Mucosa of descending colon (tissue), 3 donors: Measurements from ENCODE around the gene EIF3D. TPM values are rescaled to one million over a fixed set of nuclear protein-coding genes. Genes with fewer than 3 reads are reported as not detected.

Experiments used
- ATAC-seq: fragments of 200-7000 bp; cut with Tn5 transposase; one replicate; pipeline ENCODE4 v1.9.1; 2020; ENCODE audit warnings: mild to moderate bottlenecking, moderate library complexity
- DNase-seq, 3 donors: peaks; one replicate each; pipeline ENCODE4 v3.0.0-alpha.2; 2020
- H3K36me3 ChIP-seq: fragments of 200-600 bp; one replicate; pipeline ENCODE4 v1.8.0; 2021; ENCODE audit warnings: low read depth, mild to moderate bottlenecking
- H3K4me1 ChIP-seq: fragments of 200-600 bp; one replicate; pipeline ENCODE4 v1.8.0; 2021; ENCODE audit warnings: low read depth, mild to moderate bottlenecking
- H3K4me3 ChIP-seq: fragments of 200-600 bp; one replicate; pipeline ENCODE4 v1.8.0; 2021; ENCODE audit warnings: mild to moderate bottlenecking
- H3K9me3 ChIP-seq: fragments of 200-600 bp; one replicate; pipeline ENCODE4 v1.8.0; 2021; ENCODE audit warnings: mild to moderate bottlenecking
- CTCF ChIP-seq: fragments of 200-600 bp; IDR thresholded peaks from one replicate; pipeline ENCODE4 v1.8.0; 2022; ENCODE audit warnings: antibody characterized with exemption, mild to moderate bottlenecking
- intact Hi-C, 2 donors: fragments of 100-400 bp; cut with DNase I in 1 of 2; cut with micrococcal nuclease in 1 of 2; formaldehyde crosslinking; loops; one replicate each; pipeline versions ENCODE4 v1.11.0 to v1.11.1; 2022; cut with DNase I, micrococcal nuclease
- total RNA-seq, 3 donors: library from RNA; stranded (reverse); fragmentation: NEBNext Ultra II Directional in 2 of 3; extraction: Animal tissue kit (Norgen Biotek cat#: 25700) in 2 of 3; gene quantifications; one replicate each; pipeline versions ENCODE4 v1.2.1 to v1.2.4, GENCODE V29; 2021 to 2023
- donor health status: DM: no; HTN: no; CAD: no; lungs with moderate emphysema.
- donor health status: DM: no; HTN: no; CAD: no.
- donor health status: DM: no; HTN: yes; CAD: no.

Gene EIF3D
- total RNA-seq, 3 donors from 2014 or later = 135 to 145 (median 142) TPM

GRCh38 chr22:36512333-36512732 is 16.6 kb downstream of the EIF3D start:
- peaks cover 55% of the 10 kb centered on the region for H3K36me3 ChIP-seq
- intact Hi-C loops = no loop called here

GRCh38 chr22:36510966-36511881 is 17.7 kb downstream of the EIF3D start:
- H3K9me3 ChIP-seq = no peaks in the 10 kb centered on the region
- H3K4me3 ChIP-seq = no peak overlapping the region
- DNase-seq (peak in 1 of 3 donors; percentile 60), ATAC-seq (peak; percentile 28)
- intact Hi-C loops = no loop called here
- peaks cover 44% of the 10 kb centered on the region for H3K36me3 ChIP-seq
- peaks cover 9% of the 10 kb centered on the region for H3K4me1 ChIP-seq
- no peak for TF ChIP-seq CTCF

More at GRCh38 chr22:36512333-36512732, 16.6 kb downstream of the EIF3D start:
- ATAC-seq (no peak), DNase-seq (no peak)
- Histone ChIP-seq H3K9me3 (no peaks in the 10 kb centered on the region), H3K4me3 (no peak overlapping the region), H3K4me1 (peaks cover 1% of the 10 kb centered on the region)
- no peak for TF ChIP-seq CTCF

- DNase-seq (no peak), ATAC-seq (no peak)
- Histone ChIP-seq H3K4me3 (no peak overlapping the region), H3K36me3 (peaks cover 36% of the 10 kb centered on the region), H3K9me3 (no peaks in the 10 kb centered on the region), H3K4me1 (peaks cover 9% of the 10 kb centered on the region)
- intact Hi-C loops = no loop called here
- TF ChIP-seq CTCF = no peak
Measured at GRCh38 chr22:36510384-36510783, 18.6 kb downstream of the EIF3D start.

GRCh38 chr22:36507518-36508010 is 21.4 kb downstream of the EIF3D start:
- Histone ChIP-seq H3K9me3 (no peaks in the 10 kb centered on the region), H3K36me3 (peaks cover 16% of the 10 kb centered on the region), H3K4me1 (peaks cover 9% of the 10 kb centered on the region), H3K4me3 (no peak overlapping the region)
- no peak for ATAC-seq
- TF ChIP-seq CTCF = no peak
- intact Hi-C loops = no loop called here
- no peak for DNase-seq

GRCh38 chr22:36506637-36507517 is 22.1 kb downstream of the EIF3D start, which contains the start of gene FOXRED2:
TSS of gene FOXRED2 (minus strand) at chr22:36507040. CDS start at chr22:36506422, 618 bp downstream.
- H3K4me3 ChIP-seq = peak within 1 kb of the TSS; percentile 3
- no peak for TF ChIP-seq CTCF
- H3K9me3 ChIP-seq = no peaks in the 10 kb centered on the region
- H3K4me1 ChIP-seq = peaks cover 9% of the 10 kb centered on the region
- H3K36me3 ChIP-seq = peaks cover 12% of the 10 kb centered on the region
- intact Hi-C loops = no loop called here
- ATAC-seq (peak; percentile 96), DNase-seq (peak; percentile 92 to 94 (median 92))
